Fibroblast of lung (primary cell): Measurements from ENCODE around the gene SPTB.

ENCODE experiments used
- CTCF ChIP-seq, 2 donors: IDR thresholded peaks in 1 of 2; conservative IDR thresholded peaks in 1 of 2; 1 replicate in 1 of 2; 2 replicates in 1 of 2; pipeline ENCODE4 v1.5.1; 2011 to 2012; ENCODE audit warnings: low read length in 2 of 2, control low read depth in 1 of 2, inconsistent platforms in 1 of 2, low read depth in 1 of 2, mild to moderate bottlenecking in 1 of 2
- EZH2 ChIP-seq: IDR thresholded peaks from 2 replicates; pipeline ENCODE4 v1.5.1; 2012; ENCODE audit warnings: low read length, control low read depth, mild to moderate bottlenecking; ENCODE audit errors: missing control alignments

GRCh38 chr14:64808449-64808848 lies 71.3 kb downstream of the SPTB start:
- no peak for TF ChIP-seq CTCF (conservative IDR thresholded peaks at IDR 0.05 in 1 of 2, IDR thresholded peaks at IDR 0.05 in 1 of 2; ENCODE audit: low read depth in 1 of 2, low read length in 2 of 2)
- no peak for TF ChIP-seq EZH2
